ENCODE measurements around the gene CDK5RAP1.

DNA sequence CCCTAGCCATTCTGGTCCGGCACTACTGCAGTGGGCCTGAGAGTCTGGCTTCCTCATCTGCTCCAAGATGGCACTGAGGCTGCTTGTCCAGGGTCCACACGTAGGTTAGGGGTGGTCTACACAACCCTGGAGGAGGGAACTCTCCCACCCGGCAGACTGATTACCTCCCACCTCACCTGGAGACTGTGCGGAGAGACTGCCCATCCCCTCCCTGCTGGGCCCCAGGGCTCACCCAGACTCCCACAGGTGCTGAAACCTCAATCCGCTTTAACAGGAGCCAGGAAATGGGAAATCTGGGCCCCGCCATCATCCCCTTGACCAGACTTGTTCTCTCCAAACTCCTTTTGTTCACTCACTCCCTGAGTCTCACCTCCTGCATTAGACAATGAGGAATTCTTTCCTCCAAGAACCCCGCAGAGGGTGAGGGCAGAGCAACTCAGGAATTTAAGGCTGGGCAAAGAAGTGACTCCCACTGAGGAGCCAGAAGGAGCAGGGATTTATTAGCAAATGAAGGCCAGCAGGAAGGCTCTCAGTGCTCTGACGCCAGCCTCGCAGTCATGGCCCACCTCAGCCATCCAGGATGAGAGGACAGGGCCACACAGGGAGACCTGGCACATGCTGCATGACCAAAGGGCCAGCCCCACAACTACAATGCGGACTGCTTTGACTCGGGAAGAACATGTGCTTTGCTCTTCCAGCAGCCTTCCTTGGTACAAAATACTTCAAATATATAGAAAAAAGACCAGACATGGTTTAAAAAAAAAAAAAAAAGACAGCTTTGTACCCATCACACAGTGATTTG lies 53.0 kb downstream of the CDK5RAP1 start:
- TF ChIP-seq, protein P1, sequence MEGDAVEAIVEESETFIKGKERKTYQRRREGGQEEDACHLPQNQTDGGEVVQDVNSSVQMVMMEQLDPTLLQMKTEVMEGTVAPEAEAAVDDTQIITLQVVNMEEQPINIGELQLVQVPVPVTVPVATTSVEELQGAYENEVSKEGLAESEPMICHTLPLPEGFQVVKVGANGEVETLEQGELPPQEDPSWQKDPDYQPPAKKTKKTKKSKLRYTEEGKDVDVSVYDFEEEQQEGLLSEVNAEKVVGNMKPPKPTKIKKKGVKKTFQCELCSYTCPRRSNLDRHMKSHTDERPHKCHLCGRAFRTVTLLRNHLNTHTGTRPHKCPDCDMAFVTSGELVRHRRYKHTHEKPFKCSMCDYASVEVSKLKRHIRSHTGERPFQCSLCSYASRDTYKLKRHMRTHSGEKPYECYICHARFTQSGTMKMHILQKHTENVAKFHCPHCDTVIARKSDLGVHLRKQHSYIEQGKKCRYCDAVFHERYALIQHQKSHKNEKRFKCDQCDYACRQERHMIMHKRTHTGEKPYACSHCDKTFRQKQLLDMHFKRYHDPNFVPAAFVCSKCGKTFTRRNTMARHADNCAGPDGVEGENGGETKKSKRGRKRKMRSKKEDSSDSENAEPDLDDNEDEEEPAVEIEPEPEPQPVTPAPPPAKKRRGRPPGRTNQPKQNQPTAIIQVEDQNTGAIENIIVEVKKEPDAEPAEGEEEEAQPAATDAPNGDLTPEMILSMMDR (conservative IDR thresholded peaks at IDR 0.05; ENCODE audit: low read length), result no peak
- TF ChIP-seq EZH2phosphoT487 (IDR thresholded peaks at IDR 0.05; ENCODE audit: borderline replicate concordance), result no peak

All from Loucy (cell line).